Suprapubic skin (tissue), 4 donors: Measurements from ENCODE around the gene ZNF638.

Experiments
- POLR2A ChIP-seq, 2 donors: fragments of 450-650 bp; IDR thresholded peaks; one replicate each; pipeline ENCODE4 v1.6.1; 2017; ENCODE audit warnings: antibody characterized with exemption in 2 of 2, mild to moderate bottlenecking in 2 of 2, moderate library complexity in 2 of 2
- POLR2AphosphoS5 ChIP-seq, 3 donors: sonication (generic); formaldehyde crosslinking; IDR thresholded peaks; one replicate each; pipeline ENCODE4 v1.6.1; 2017; ENCODE audit warnings: antibody characterized with exemption in 3 of 3
- TF ChIP-seq, protein P1 (sequence below), 2 donors: fragments of 200-600 bp in 1 of 2; fragments of 450-650 bp in 1 of 2; sonication (generic) in 1 of 2; IDR thresholded peaks; one replicate each; pipeline ENCODE4 v1.5.1; 2016 to 2019; ENCODE audit warnings: antibody characterized with exemption in 2 of 2, mild to moderate bottlenecking in 1 of 2, moderate library complexity in 1 of 2

DNA sequence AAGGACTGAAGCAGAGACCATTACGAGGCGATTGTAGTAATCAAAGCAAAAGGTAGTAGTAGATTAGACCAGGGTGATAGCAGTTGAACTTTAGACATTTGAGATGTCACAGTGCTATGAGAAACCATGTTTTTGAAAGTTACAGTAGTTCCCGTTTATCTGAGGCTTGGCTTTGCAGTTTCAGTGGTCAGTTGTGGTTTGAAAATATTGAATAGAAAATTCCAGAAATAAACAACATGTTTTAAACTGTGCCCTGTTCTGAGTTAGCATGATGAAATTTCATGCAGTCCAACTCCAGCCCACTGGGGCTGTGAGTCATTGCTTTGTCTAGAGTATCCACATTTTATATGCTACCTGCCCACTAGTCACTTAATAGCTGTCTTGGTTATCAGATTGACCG is 47.5 kb downstream of the ZNF638 start:
- TF ChIP-seq, protein P1, sequence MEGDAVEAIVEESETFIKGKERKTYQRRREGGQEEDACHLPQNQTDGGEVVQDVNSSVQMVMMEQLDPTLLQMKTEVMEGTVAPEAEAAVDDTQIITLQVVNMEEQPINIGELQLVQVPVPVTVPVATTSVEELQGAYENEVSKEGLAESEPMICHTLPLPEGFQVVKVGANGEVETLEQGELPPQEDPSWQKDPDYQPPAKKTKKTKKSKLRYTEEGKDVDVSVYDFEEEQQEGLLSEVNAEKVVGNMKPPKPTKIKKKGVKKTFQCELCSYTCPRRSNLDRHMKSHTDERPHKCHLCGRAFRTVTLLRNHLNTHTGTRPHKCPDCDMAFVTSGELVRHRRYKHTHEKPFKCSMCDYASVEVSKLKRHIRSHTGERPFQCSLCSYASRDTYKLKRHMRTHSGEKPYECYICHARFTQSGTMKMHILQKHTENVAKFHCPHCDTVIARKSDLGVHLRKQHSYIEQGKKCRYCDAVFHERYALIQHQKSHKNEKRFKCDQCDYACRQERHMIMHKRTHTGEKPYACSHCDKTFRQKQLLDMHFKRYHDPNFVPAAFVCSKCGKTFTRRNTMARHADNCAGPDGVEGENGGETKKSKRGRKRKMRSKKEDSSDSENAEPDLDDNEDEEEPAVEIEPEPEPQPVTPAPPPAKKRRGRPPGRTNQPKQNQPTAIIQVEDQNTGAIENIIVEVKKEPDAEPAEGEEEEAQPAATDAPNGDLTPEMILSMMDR (IDR thresholded peaks at IDR 0.05): no peak
- no peak for TF ChIP-seq POLR2A (IDR thresholded peaks at IDR 0.05)
- TF ChIP-seq POLR2AphosphoS5 (IDR thresholded peaks at IDR 0.05): no peak
